Stimulated activated CD4-positive, alpha-beta T cell treated with anti-CD3 and anti-CD28 coated beads, Interleukin-4, amount 100 ng/mL, for 24 hours (primary cell): ENCODE measurements around the gene TSPEAR.

Experiments
- DNase-seq: peaks from one replicate; pipeline ENCODE4 v3.0.0-alpha.2; 2020

Gene TSPEAR

GRCh38 chr21:44740742-44741141 is 29.4 kb upstream of the TSPEAR start:
- no peak for DNase-seq

DNA sequence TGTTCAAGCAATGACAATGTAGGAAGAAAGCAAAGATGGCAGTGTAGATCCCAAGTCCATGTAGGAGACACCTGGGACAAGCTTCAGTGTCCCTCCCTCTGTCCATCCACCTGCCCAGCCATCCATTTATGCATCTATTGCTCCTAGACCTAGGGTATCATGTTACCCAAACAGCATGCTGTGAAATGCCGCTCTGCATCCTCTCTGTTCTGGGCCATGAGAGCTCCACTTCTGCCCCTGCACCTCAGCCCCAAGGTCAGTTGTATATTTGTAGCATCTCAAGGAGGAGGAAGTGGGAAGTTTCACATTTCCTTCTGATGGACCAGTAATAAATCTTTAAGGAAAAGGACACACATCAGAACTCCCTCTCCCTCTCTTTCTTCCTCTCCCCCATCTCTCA is 27.9 kb upstream of the TSPEAR start:
- DNase-seq, result no peak

DNA sequence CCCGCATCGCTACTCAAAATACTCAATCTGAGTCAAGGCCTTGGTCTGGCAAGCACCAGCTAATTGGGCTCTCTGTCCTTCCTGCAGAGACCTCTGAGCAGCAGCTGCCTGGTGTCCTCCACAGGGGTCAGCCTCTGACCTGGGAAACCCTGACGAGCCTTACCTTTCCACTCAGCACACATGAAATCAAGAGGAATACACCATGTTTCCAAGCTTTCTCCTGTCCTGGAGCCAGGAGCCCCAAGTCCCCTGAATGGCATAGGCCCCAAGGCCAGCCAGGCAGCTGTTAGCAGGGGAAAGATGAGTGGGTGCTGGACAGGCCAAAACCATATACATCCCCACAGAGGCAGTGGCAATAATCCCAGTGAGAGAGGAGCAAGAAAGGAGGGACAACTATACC is 27.2 kb upstream of the TSPEAR start:
- no peak for DNase-seq

DNA sequence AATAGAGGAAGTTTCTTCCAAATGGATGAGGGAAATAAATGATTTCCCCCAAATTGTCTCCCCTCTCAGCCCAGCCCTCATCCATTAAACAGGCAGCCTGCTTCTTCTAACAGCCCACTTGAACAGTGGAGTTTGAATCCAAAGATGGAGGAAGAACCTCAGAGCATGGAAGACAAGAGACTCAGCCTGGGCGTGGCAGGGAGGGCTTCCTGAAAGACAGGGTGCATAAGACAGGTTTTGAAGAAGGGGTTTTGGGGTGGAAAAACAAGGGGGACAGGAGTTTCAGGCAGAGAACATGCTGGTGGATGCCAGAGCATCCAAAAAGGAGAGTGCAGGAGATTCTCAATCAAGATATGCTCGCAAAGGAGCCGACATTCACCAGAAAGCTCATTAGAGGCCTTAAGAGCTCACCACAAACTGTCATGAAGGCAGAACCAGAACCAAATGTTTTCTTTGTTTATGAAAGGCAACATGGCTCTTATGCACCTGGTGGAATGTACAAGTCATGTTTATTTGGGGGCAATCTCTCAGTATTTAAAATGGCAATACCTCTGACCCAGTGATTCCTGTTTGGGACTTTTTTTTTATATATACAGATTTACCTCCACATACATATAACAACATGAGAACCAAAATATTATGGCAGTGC is 26.5 kb upstream of the TSPEAR start:
- no peak for DNase-seq

DNA sequence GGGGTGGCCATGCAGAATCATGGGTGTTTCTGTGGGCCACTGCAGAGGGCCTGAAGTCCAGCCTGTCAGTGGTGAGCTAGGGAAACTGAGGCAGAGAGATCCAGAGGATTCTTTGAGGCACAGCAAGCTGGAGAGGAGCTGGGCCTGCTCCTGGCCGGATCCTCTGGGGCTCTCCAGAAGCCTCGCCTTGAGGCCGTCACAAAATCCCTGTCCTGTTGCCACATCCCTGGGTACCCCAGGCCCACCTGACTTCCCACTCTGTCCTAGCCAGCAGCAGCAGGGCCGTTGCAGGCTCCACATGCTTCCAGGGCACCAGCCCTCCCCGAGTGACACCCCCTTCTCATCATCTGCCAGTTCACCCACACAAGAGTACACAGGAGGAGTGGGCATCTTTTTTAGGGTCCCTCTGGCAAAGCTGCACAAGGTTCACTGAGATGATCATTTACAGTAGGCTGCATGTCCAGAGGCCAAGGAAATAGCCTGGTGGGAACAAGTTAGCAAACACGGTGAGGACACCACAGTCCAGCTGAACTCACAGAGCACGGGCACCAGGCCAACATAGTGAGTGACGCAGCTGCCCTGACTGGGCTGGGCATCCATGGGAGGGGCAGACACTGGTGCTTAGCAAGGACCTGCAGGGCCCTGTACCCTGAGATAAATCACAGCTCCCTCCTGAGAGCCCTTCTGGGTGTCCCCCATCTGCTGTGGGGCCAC is 25.1 kb upstream of the TSPEAR start:
- DNase-seq, result no peak

DNA sequence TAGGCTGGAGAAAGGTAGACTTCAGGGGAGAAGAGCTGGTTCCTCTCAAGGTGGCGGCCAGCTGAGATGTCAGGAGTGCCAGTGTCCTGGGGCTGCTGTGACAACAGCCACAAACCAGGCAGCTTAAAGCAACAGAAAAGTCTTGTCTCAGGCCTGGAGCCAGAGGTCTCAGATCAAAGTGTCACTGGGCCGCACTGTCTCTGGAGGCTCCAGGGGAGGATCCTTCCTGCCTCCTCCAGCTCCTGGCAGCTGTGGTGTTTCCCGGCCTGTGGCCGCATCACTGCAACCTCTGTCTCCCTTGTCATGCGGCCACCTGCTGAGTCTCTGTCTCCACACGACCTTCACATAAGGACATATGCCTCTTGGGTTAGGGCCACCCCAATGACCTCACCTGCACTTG is 24.4 kb upstream of the TSPEAR start:
- no peak for DNase-seq

- DNase-seq, result no peak
Observed at GRCh38 chr21:44734841-44735240, 23.5 kb upstream of the TSPEAR start.

- DNase-seq, result no peak
Observed at GRCh38 chr21:44734026-44734745, 22.8 kb upstream of the TSPEAR start.

DNA sequence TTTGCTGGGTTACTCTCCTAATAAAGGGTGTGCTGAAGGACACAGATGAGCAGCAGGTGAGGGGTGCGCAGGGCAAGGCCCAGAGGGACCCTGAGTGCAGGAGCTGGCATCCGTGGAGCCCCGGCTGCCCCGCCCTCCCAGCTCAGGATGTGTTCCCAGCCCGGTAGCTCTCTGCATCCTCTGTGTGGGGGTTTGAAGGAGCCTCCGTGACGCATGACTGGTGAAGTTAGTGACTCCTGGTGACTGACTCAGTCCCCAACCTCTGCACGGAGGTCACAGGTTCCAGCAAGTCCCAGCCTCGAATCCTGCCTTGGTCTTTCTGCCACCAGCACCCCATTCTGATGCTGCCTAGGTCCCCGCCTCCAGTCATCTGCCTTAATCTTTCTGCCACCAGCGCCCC is 21.6 kb upstream of the TSPEAR start:
- no peak for DNase-seq

DNA sequence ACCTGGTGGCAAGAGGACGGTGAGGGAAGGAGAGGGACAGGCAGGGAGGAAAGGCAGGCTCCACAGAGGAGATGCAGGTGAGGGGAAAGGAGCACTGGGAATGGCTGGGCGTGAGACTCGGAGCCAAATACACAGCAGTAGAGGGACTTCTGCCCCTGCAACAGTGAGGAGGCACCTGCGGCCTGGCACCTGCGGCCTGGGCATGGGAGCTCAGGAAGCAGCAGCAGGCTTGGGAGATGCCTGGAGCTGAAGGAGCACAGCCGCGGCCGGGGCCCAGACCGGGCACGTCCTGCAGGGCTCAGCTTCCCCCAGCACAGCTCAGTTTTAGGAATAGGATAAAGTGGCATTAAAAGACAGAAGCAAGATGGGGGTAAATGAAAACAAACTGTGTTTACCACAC is 20.9 kb upstream of the TSPEAR start:
- DNase-seq, result no peak

DNA sequence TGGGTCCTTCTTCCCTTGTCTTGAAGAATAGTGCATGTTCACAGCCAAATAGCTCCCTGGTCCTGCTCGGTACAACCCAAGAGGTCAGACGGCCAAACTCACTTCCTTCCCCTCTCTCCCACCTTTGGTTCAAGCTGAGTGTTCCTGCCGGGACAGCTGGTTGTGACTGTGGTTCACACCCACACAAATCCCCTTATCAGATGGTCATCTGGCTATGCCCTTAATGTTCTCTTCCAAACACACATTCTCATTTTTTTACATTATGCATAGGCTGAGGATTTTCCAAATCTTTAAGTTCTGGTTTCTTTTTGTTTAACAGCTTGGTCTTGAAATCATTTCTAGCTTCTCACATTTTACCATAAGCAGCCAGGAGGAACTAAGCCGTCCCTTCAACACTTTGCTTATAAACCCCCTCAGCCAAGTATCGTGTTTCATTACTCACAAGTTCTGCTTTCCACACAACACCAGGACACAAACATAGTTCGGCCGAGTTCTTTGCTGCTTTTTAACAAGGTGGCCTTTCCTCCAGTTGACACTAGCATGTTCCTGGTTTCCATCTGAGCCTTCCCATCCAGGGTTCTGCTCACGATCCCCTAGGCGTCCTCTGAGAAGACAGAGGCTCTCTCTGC is 19.7 kb upstream of the TSPEAR start:
- DNase-seq, result no peak

DNA sequence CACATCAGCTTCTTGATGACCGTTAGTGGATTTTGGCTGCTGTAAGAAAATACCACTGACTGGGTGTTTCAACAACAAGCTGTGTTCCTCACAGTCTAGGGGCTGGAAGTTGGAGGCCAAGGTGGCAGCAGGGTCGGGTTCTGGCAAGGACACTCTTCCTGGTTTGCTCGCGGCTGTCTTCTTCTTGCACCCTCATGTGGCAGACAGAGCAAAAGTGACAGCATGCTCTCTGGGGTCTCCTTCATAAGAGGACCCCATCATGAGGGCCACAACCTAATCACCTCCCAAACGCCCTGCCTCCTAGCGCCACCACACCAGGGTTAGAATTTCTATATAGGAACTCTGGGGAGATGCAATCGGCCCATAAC is 18.6 kb upstream of the TSPEAR start:
- DNase-seq, result no peak

- DNase-seq, result no peak
Observed at GRCh38 chr21:44729336-44730027, 18.1 kb upstream of the TSPEAR start.

DNA sequence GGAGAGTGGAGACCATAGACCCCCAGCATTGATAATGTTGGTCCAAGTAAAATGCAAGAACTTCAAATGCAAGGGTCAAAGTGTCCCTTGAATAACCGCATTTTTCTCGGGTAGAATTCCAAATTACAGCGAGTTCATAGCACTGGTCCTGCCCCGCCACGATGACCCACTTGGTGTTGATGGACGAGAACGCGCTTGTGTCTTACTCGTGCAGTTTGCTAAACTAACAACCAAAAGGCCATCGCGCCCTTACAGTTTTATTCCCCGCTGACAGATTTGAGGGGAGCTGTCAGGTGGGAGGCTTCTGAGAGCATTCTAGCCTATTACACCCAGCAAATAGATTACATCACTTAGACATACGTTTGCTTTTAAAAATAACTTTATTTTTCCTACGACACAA is 17.3 kb upstream of the TSPEAR start:
- DNase-seq, result no peak

DNA sequence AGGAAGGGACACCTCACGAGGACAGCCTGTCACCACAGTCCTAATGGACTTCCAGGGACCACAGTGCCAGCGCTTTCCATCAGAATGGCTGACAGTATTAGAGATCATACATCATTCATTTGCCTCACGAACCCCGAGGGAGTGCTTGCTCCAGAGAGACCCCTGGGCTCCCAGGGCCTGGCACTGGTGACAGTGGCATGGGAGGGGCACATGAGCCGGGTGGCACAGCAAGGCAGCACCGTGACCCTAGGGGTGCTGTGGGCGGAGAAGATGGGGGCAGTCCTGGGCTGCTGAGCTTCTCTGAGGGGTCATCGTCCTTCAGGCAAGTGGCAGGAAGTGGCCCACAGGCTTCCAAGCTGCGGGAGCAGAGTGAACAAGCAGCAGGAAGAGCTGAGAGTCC is 16.4 kb upstream of the TSPEAR start:
- no peak for DNase-seq

DNA sequence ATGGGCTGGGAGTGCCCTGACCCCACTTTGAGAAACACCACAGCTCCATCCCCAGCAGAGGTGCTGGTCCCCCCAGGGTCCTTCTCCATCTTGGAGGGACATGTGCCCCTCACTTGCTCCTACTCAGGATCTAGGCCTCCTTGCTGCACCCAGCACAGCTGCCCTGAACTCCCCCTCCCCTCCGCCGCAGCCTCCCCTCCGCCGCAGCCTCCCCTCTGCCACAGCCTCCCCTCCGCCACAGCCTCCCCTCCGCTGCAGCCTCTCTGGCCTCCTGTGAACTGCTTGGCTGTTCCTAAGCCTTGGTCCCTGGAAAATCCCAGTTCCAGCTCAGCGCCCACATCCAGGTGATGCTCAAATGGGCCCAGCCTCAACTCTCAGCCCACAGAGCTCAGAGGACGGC is 15.9 kb upstream of the TSPEAR start:
- no peak for DNase-seq

DNA sequence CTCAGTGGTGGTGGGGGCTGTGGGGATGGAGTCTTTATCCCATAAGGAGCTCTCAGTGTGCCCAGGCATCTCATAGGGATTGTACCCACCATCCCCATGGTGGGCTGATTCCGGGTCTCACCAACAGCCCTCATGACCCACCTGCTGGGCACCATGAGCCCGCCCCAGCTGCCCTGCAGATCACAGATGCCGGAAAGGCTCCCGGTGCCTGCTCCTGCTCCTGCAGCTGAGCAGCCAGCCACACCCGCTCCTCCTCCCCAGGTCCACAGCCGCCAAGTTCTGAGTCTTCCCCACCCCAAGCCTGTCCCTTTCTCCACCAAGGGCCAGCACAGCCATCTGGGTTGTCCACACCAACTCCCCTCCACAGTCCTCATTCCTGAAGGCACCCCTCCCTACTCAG is 15.5 kb upstream of the TSPEAR start:
- no peak for DNase-seq

- DNase-seq, result no peak
Observed at GRCh38 chr21:44724926-44725325, 13.6 kb upstream of the TSPEAR start.

GRCh38 chr21:44724196-44724595 is 12.8 kb upstream of the TSPEAR start:
- DNase-seq, result no peak

GRCh38 chr21:44723177-44724131 is 12.1 kb upstream of the TSPEAR start:
- DNase-seq, result no peak

DNA sequence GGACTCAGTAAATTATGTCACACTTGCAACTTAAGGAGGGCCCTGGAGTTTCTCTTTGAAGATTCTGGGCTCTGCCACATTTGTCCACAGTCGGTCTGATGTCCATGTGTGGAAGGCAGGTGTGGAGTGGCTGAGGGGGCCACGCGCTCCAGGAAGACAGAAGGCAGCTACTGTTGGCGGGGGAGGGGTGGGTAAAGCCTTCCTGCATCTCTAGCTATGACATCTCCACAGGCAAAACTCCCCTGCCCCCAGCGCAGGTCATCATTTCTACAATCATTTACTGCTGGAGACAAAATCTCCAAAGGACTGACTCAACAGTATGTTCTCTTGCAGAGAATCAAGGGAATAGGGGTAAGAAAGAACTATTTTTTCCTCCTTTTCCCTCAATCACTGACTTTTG is 11.4 kb upstream of the TSPEAR start:
- DNase-seq, result no peak

GRCh38 chr21:44720170-44720569 is 8.8 kb upstream of the TSPEAR start:
- DNase-seq, result no peak
